B cell (primary cell): ENCODE data around the gene ZEB1. TPM values are rescaled to one million over a fixed set of nuclear protein-coding genes. Genes with fewer than 3 reads are reported as not detected.
A peak's percentile ranks its signal among the peaks of the same experiment; 100 is the strongest.
"Not testable (repeated sequence)": the region's sequence is repeated elsewhere in the genome, so short reads cannot be mapped to it uniquely, and the experiment has no call there.

Experiments used
- ATAC-seq: fragments of 200-7000 bp; cut with Tn5 transposase; one replicate; pipeline ENCODE4 v1.10.0; 2021; ENCODE audit warnings: low read depth, mild to moderate bottlenecking, moderate number of reproducible peaks, moderate library complexity
- CTCF ChIA-PET: fragments of 350-600 bp; sonication (Branson Sonifier 250); formaldehyde crosslinking; loops from one replicate; lab custom pipeline; 2021; ENCODE audit warnings: antibody characterized with exemption, inconsistent platforms; lab: Charles Lee
- POLR2A ChIA-PET: fragments of 350-600 bp; sonication (Branson Sonifier 250); formaldehyde crosslinking; loops from one replicate; lab custom pipeline; 2021; ENCODE audit warnings: antibody characterized with exemption; lab: Charles Lee
- DNase-seq: peaks from one replicate; pipeline ENCODE4 v3.0.0; 2013
- H2AFZ ChIP-seq: 2 replicates; pipeline ENCODE4 v1.6.1; 2012; ENCODE audit warnings: mild to moderate bottlenecking, low read depth, low read length; ENCODE audit not compliant: insufficient read depth, poor library complexity, severe bottlenecking
- H3K27ac ChIP-seq, 2 donors: 1 replicate in 1 of 2; 2 replicates in 1 of 2; pipeline ENCODE4 v1.5.1; 2012 to 2013; ENCODE audit warnings: low read length in 2 of 2, mild to moderate bottlenecking in 2 of 2, moderate library complexity in 1 of 2
- H3K27me3 ChIP-seq, 4 experiments: fragments of 200-600 bp in 1 of 4; sonication (generic) in 1 of 4; replicated peaks in 1 of 4; 1 replicate in 2 of 4; 2 replicates in 2 of 4; pipeline versions ENCODE4 v1.6.1 to v1.7.0; 2013 to 2016; ENCODE audit warnings: low read length in 3 of 4, mild to moderate bottlenecking in 2 of 4, mixed read lengths in 1 of 4, moderate library complexity in 1 of 4; ENCODE audit not compliant: insufficient read depth in 4 of 4, control insufficient read depth in 3 of 4; ENCODE audit errors: control extremely low read depth in 1 of 4
- H3K36me3 ChIP-seq, 2 experiments: replicated peaks in 1 of 2; 1 replicate in 1 of 2; 2 replicates in 1 of 2; pipeline versions ENCODE4 v1.6.1 to v1.7.1; 2013; ENCODE audit warnings: low read length in 1 of 2; ENCODE audit not compliant: insufficient read depth in 2 of 2, control insufficient read depth in 1 of 2; ENCODE audit errors: control extremely low read depth in 1 of 2, extremely low read depth in 1 of 2
- H3K4me1 ChIP-seq, 2 donors: fragments of 200-600 bp in 1 of 2; sonication (generic) in 1 of 2; 1 replicate in 1 of 2; 2 replicates in 1 of 2; pipeline versions ENCODE4 v1.5.1 to v1.6.1; 2013 to 2017; ENCODE audit warnings: low read length in 2 of 2; ENCODE audit not compliant: control insufficient read depth in 2 of 2, insufficient read depth in 2 of 2
- H3K4me2 ChIP-seq: replicated peaks from 2 replicates; pipeline ENCODE3; 2012; ENCODE audit warnings: mild to moderate bottlenecking, low read depth, low read length; ENCODE audit not compliant: poor library complexity, severe bottlenecking
- H3K4me3 ChIP-seq, 5 experiments: fragments of 200-600 bp in 1 of 5; sonication (generic) in 1 of 5; 1 replicate in 3 of 5; 2 replicates in 2 of 5; pipeline versions ENCODE4 v1.5.1 to v1.7.0; 2011 to 2016; ENCODE audit warnings: low read length in 4 of 5, mild to moderate bottlenecking in 4 of 5, low read depth in 2 of 5, control low read depth in 1 of 5, moderate library complexity in 1 of 5; ENCODE audit not compliant: insufficient read depth in 1 of 5; ENCODE audit errors: control extremely low read depth in 1 of 5, extremely low read depth in 1 of 5
- H3K79me2 ChIP-seq: fragments of 200-600 bp; sonication (generic); one replicate; pipeline ENCODE4 v1.6.0; 2016; ENCODE audit warnings: low read length; ENCODE audit not compliant: control insufficient read depth, insufficient read depth
- H3K9ac ChIP-seq: fragments of 200-600 bp; sonication (generic); 2 replicates; pipeline ENCODE4 v1.6.1; 2017; ENCODE audit warnings: mild to moderate bottlenecking, low read length, moderate library complexity
- H3K9me3 ChIP-seq, 3 donors: one replicate each; pipeline versions ENCODE4 v1.6.1 to v1.7.1; 2013; ENCODE audit warnings: low read length in 2 of 3; ENCODE audit not compliant: control insufficient read depth in 2 of 3, insufficient read depth in 1 of 3; ENCODE audit errors: control extremely low read depth in 1 of 3
- H4K20me1 ChIP-seq: 2 replicates; pipeline ENCODE4 v1.6.0; 2012; ENCODE audit warnings: mild to moderate bottlenecking, low read length; ENCODE audit not compliant: insufficient read depth, control insufficient read depth, poor library complexity, severe bottlenecking
- H3K27ac Mint-ChIP-seq: one replicate; pipeline ENCODE4 v1.8.0; 2021; ENCODE audit warnings: mixed read lengths
- H3K27me3 Mint-ChIP-seq: one replicate; pipeline ENCODE4 v1.8.0; 2021; ENCODE audit warnings: mixed read lengths
- H3K4me1 Mint-ChIP-seq: one replicate; pipeline ENCODE4 v1.8.0; 2021; ENCODE audit warnings: mixed read lengths
- H3K4me3 Mint-ChIP-seq: one replicate; pipeline ENCODE4 v1.8.0; 2021; ENCODE audit warnings: mixed read lengths
- H3K9me3 Mint-ChIP-seq: one replicate; pipeline ENCODE4 v1.8.0; 2022; ENCODE audit warnings: mixed read lengths; ENCODE audit not compliant: insufficient read depth
- CTCF ChIP-seq: fragments of 200-600 bp; IDR thresholded peaks from one replicate; pipeline ENCODE4 v1.8.0; 2022; ENCODE audit warnings: antibody characterized with exemption, mild to moderate bottlenecking
- EZH2 ChIP-seq: IDR thresholded peaks from 2 replicates; pipeline ENCODE4 v1.6.1; 2012; ENCODE audit warnings: borderline replicate concordance, low read depth, mild to moderate bottlenecking, moderate library complexity, low read length; ENCODE audit not compliant: insufficient read depth, poor library complexity, severe bottlenecking
- WGBS: methylation state at CpG from one replicate; pipeline ENCODE4 v1.1.5; 2013; ENCODE audit warnings: missing lambda C conversion rate; ENCODE audit not compliant: insufficient coverage; 5-methylcytosine and 5-hydroxymethylcytosine counted together
- intact Hi-C: fragments of 100-400 bp; cut with micrococcal nuclease; formaldehyde crosslinking; loops from one replicate; pipeline ENCODE4 v1.10.0; 2022
- polyA plus RNA-seq: library from polyadenylated mRNA; depleted of rRNA; stranded (reverse); fragments of >200 nt; gene quantifications from 2 replicates; pipeline ENCODE4 v1.2.3, GENCODE V29; 2012
- total RNA-seq, 2 donors: library from RNA; stranded (reverse); fragments of 120-200 nt in 1 of 2; gene quantifications; 1 replicate in 1 of 2; 2 replicates in 1 of 2; pipeline versions ENCODE4 v1.2.3 to v1.2.4, GENCODE V29; 2013 to 2022

Gene ZEB1
- total and polyA plus RNA-seq, 2 donors (not counting 1 experiment from before 2014, with no cell fraction given), result 11.2 to 96.7 TPM

DNA sequence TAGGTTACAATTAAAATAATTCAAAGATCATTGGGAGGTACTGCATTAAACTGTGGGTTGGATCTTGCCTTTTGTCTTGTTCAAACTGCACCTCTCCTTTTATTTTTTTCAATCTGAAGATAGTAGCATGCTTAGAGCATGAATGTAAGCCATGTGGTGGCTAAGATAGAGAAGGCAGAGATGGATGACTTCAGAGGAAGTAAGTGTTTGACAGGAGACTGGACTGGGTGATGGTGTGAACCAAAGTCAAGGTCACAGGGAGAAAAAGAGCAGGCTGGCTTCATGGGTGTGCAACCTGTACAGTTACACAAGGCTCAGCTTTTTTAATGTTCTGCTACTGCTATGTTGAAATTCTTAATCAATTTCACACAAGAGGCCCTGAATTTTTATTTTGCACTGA, 85.6 kb downstream of the ZEB1 start:
- Histone ChIP-seq H3K9me3 (no peaks in the 10 kb centered on the region), H3K27ac (no peak overlapping the region), H2AFZ (no peak overlapping the region), H3K9ac (no peak overlapping the region), H3K4me3 (no peak overlapping the region), H3K79me2 (no peaks in the 10 kb centered on the region), H3K36me3 (no peaks in the 10 kb centered on the region), H3K4me1 (no peaks in the 10 kb centered on the region), H3K27me3 (no peaks in the 10 kb centered on the region), H3K4me2 (no peak overlapping the region), H4K20me1 (no peaks in the 10 kb centered on the region)
- ATAC-seq (peak; percentile 28), DNase-seq (no peak)
- no peak overlapping the region for H3K4me3 Mint-ChIP-seq
- CTCF ChIA-PET, result no interaction called here
- H3K27me3 Mint-ChIP-seq, result no peaks in the 10 kb centered on the region
- H3K9me3 Mint-ChIP-seq, result no peaks in the 10 kb centered on the region
- POLR2A ChIA-PET, result no interaction called here
- TF ChIP-seq EZH2, result no peak
- no peak for TF ChIP-seq CTCF
- peaks cover 23% of the 10 kb centered on the region for H3K4me1 Mint-ChIP-seq
- no peak overlapping the region for H3K27ac Mint-ChIP-seq
- intact Hi-C loops, result no loop called here

DNA sequence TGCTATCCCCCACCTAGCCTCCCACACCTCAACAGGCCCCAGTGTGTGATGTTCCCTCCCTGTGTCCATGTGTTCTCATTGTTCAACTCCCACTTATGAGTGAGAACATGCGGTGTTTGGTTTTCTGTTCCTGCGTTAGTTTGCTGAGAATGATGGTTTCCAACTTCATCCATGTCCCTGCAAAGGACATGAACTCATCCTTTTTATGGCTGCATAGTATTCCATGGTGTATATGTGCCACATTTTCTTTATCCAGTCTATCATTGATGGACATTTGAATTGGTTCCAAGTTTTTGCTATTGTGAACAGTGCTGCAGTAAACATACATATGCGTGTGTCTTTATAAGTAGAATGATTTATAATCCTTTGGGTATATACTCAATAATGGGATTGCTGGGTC, 86.8 kb downstream of the ZEB1 start:
- no CpG with 5 or more reads among the region's 3 CpGs for WGBS
- ATAC-seq, H2AFZ ChIP-seq, DNase-seq, intact Hi-C loops, H3K36me3 ChIP-seq, H3K9ac ChIP-seq, CTCF ChIA-PET, H3K4me3 Mint-ChIP-seq, H3K27ac ChIP-seq, H3K27ac Mint-ChIP-seq, H3K4me3 ChIP-seq, H3K9me3 ChIP-seq, H3K79me2 ChIP-seq, H3K9me3 Mint-ChIP-seq, H3K4me2 ChIP-seq, H3K27me3 ChIP-seq, POLR2A ChIA-PET, H3K4me1 ChIP-seq, H3K27me3 Mint-ChIP-seq, H4K20me1 ChIP-seq: not testable (repeated sequence)
- peaks cover 24% of the 10 kb centered on the region for H3K4me1 Mint-ChIP-seq

DNA sequence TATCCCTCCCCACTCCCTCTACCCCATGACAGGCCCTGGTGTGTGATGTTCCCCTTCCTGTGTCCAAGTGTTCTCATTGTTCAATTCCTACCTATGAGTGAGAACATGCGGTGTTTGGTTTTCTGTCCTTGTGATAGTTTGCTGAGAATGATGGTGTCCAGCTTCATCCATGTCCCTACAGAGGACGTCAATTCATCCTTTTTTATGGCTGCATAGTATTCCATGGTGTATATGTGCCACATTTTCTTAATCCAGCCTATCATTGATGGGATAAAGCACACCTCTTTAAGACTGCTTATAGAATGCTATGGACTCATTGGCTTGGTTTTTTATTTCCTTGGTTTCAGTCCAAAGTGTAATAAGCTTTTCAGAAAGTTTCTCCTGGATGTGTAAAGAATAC, 93.4 kb downstream of the ZEB1 start:
- H3K9me3 Mint-ChIP-seq, H2AFZ ChIP-seq, POLR2A ChIA-PET, H3K27me3 ChIP-seq, H3K27ac Mint-ChIP-seq, H3K4me2 ChIP-seq, intact Hi-C loops, H3K4me3 Mint-ChIP-seq, DNase-seq, ATAC-seq, H3K27ac ChIP-seq, H3K36me3 ChIP-seq, CTCF ChIA-PET, H3K9ac ChIP-seq, H3K9me3 ChIP-seq, H3K27me3 Mint-ChIP-seq, H3K4me3 ChIP-seq: not testable (repeated sequence)
- H3K4me1 ChIP-seq, result peaks cover 0 to 16% of the 10 kb centered on the region in 2 donors
- WGBS, result no CpG with 5 or more reads among the region's 2 CpGs
- H3K79me2 ChIP-seq, result peaks cover 51% of the 10 kb centered on the region
- peaks cover 33% of the 10 kb centered on the region for H3K4me1 Mint-ChIP-seq
- H4K20me1 ChIP-seq, result peaks cover 23% of the 10 kb centered on the region
